ENCODE data around the gene PTPRR. TPM values are rescaled to one million over a fixed set of nuclear protein-coding genes. Genes with fewer than 3 reads are reported as not detected.

The PTPRR gene
- total RNA-seq, 1 donor from 2014 or later: 0.98 TPM

DNA sequence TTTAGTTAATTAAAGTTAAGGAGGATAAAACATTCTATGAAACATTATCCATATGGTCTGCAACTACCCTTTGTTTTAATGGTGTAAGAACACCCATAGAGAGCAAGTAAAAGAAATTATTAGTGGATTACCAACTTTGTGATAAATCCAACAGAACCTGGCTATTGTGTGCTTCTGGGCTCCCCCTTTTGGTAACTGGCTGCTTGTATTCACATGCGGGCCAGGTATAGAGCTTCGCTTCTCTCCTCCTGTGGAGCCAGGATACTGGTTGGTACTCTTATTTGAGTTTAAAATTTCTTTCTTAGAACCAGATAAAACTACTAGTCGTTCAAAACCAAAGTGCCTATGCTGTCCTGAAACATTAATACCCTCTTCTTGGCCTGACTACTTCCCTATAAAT is 81.0 kb downstream of the PTPRR start:
- intact Hi-C loops (cut with DNase I): no loop called here
- Histone ChIP-seq H3K36me3 (no peaks in the 10 kb centered on the region), H3K9me3 (no peaks in the 10 kb centered on the region), H3K4me3 (no peak overlapping the region), H3K27ac (no peak overlapping the region), H3K4me1 (no peaks in the 10 kb centered on the region), H3K27me3 (no peaks in the 10 kb centered on the region)
- DNase-seq (ENCODE audit: extremely low spot score in 2 of 2): no peak
- TF ChIP-seq, protein P1, sequence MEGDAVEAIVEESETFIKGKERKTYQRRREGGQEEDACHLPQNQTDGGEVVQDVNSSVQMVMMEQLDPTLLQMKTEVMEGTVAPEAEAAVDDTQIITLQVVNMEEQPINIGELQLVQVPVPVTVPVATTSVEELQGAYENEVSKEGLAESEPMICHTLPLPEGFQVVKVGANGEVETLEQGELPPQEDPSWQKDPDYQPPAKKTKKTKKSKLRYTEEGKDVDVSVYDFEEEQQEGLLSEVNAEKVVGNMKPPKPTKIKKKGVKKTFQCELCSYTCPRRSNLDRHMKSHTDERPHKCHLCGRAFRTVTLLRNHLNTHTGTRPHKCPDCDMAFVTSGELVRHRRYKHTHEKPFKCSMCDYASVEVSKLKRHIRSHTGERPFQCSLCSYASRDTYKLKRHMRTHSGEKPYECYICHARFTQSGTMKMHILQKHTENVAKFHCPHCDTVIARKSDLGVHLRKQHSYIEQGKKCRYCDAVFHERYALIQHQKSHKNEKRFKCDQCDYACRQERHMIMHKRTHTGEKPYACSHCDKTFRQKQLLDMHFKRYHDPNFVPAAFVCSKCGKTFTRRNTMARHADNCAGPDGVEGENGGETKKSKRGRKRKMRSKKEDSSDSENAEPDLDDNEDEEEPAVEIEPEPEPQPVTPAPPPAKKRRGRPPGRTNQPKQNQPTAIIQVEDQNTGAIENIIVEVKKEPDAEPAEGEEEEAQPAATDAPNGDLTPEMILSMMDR (IDR thresholded peaks at IDR 0.05): no peak

DNA sequence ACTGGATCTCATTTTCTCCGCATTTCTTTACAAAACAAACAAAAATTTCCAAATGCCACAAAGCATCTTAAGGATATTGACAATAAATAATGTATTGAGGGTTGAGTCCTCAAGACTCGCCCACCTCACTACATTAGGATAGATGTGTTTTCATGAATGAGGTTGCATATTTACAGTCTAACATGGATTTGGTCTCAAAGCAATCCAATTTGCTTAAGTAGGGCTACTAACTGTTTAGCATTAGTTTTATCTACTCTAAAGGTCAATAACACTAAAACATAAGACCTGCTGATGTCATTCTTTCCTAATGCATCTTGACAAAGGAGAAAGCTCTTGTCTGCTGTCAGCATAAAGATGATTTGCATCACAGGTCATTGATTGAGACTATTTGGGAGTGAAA is 82.4 kb downstream of the PTPRR start:
- Histone ChIP-seq H3K27ac (no peak overlapping the region), H3K4me3 (no peak overlapping the region), H3K9me3 (no peaks in the 10 kb centered on the region), H3K4me1 (no peaks in the 10 kb centered on the region), H3K36me3 (no peaks in the 10 kb centered on the region), H3K27me3 (no peaks in the 10 kb centered on the region)
- no peak for DNase-seq (ENCODE audit: extremely low spot score in 2 of 2)
- TF ChIP-seq, protein P1 (IDR thresholded peaks at IDR 0.05): no peak
- TF ChIP-seq POLR2AphosphoS5 (IDR thresholded peaks at IDR 0.05; ENCODE audit: insufficient read depth in 1 of 2, low read depth in 1 of 2) (no peak), POLR2A (IDR thresholded peaks at IDR 0.05) (no peak)
- intact Hi-C loops (cut with DNase I): no loop called here

DNA sequence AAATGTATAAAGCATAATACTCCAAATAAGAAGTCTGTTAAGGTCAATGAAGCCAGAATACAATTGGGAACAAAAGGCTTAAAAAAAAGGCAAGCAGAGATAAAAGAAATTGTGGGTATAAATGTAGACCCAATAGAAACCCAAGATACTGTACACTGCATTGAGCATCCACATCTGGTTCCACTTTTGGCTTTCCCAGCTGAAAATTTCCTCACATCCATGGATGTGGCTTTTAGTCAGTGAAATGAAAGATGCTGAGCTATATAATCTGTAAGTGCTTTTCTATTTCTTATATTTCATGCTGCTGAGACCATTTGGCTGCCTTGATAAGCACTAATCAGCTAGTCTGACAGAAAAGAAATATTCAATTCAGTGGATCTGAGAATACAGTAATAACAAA is 83.5 kb downstream of the PTPRR start:
- no peak for DNase-seq (ENCODE audit: extremely low spot score in 2 of 2)
- Histone ChIP-seq H3K27ac (no peak overlapping the region), H3K9me3 (no peaks in the 10 kb centered on the region), H3K4me3 (no peak overlapping the region), H3K36me3 (no peaks in the 10 kb centered on the region), H3K27me3 (no peaks in the 10 kb centered on the region), H3K4me1 (no peaks in the 10 kb centered on the region)
- intact Hi-C loops (cut with DNase I): no loop called here
- TF ChIP-seq, protein P1 (IDR thresholded peaks at IDR 0.05): no peak
- no peak for TF ChIP-seq POLR2A (IDR thresholded peaks at IDR 0.05)
- no peak for TF ChIP-seq POLR2AphosphoS5 (IDR thresholded peaks at IDR 0.05; ENCODE audit: insufficient read depth in 1 of 2, low read depth in 1 of 2)

DNA sequence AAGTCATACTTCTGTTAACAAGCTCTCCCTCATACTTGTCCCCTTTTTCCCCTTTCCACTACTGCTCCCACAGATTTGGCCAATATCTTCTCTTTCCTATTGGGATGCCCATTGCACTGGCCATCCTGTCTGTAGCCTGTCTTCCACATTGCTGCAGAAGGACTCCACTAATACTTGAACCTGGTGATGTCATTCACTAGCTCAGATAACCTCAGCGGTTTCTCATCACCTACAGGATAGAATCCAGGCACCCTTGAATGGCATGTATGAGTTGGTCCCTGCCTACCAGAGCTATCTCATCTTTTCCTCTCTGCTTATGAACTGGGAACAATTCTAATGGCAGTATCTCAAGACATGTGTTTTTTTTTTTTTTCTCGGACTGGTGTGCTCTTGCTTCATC is 84.6 kb downstream of the PTPRR start:
- H3K4me3 ChIP-seq: no peak overlapping the region
- TF ChIP-seq POLR2AphosphoS5 (IDR thresholded peaks at IDR 0.05; ENCODE audit: insufficient read depth in 1 of 2, low read depth in 1 of 2): no peak
- TF ChIP-seq POLR2A (IDR thresholded peaks at IDR 0.05): no peak
- TF ChIP-seq, protein P1 (IDR thresholded peaks at IDR 0.05): no peak
- H3K36me3 ChIP-seq: no peaks in the 10 kb centered on the region
- intact Hi-C loops (cut with DNase I): no loop called here
- H3K27me3 ChIP-seq: no peaks in the 10 kb centered on the region
- no peak overlapping the region for H3K27ac ChIP-seq
- DNase-seq (ENCODE audit: extremely low spot score in 2 of 2): no peak
- no peaks in the 10 kb centered on the region for H3K4me1 ChIP-seq
- no peaks in the 10 kb centered on the region for H3K9me3 ChIP-seq

DNA sequence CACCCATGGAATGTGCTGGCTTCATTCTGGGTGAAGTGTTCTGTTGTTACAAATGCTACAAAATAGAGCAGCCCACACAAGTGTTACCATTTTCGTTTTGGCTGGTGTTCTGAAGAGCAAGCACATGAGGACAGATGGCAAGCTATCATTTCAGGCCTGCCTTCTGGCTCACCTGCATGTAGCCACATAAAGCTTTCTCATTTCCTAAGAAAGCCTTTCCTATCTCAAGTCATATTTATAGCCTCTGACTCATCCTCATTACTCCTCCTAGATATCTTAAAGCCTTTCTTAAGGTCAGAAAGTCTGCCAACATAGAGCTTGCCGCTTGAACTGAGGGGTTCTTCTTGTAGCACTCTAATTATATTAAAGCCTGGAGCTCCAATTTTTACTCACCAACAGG is 89.0 kb downstream of the PTPRR start:
- Histone ChIP-seq H3K36me3 (no peaks in the 10 kb centered on the region), H3K4me1 (no peaks in the 10 kb centered on the region), H3K4me3 (no peak overlapping the region), H3K27ac (no peak overlapping the region), H3K27me3 (no peaks in the 10 kb centered on the region), H3K9me3 (no peaks in the 10 kb centered on the region)
- intact Hi-C loops (cut with DNase I): no loop called here
- TF ChIP-seq POLR2AphosphoS5 (IDR thresholded peaks at IDR 0.05; ENCODE audit: insufficient read depth in 1 of 2, low read depth in 1 of 2) (no peak), POLR2A (IDR thresholded peaks at IDR 0.05) (no peak)
- TF ChIP-seq, protein P1 (IDR thresholded peaks at IDR 0.05): no peak
- DNase-seq (ENCODE audit: extremely low spot score in 2 of 2): no peak
